ENCODE measurements around the gene ALG14.
"Not testable (repeated sequence)": the region's sequence is repeated elsewhere in the genome, so short reads cannot be mapped to it uniquely, and the experiment has no call there.

Gene ALG14

DNA sequence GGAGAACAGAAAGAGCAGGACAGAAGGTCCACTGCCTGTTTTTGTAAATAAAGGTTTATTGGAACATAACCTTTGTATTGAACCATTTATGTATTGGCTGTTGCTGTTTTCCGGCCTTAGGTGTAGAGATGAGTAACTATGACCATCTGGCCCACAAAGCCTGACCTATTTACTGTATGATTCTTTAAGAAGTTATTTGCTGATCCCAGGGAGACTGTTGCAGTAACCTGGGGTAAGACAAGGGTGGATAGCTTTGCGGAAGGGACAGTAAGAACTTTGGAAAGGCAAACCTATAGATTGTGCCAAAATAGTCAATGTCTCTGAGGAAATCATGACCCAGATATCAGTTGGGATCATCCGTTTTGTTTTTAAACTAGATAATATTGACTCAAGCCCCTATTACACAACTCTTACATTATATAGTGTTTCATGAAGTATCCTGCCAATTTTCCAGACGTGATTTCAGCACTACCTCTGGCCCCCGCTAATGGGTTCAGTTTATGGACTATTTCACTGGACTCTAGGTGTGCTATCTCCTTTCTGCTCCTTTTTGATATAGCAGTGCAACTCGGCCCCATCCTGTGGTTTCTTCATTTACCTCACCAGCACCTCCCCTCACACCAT is 23.6 kb upstream of the ALG14 start:
- TF ChIP-seq, protein P1, sequence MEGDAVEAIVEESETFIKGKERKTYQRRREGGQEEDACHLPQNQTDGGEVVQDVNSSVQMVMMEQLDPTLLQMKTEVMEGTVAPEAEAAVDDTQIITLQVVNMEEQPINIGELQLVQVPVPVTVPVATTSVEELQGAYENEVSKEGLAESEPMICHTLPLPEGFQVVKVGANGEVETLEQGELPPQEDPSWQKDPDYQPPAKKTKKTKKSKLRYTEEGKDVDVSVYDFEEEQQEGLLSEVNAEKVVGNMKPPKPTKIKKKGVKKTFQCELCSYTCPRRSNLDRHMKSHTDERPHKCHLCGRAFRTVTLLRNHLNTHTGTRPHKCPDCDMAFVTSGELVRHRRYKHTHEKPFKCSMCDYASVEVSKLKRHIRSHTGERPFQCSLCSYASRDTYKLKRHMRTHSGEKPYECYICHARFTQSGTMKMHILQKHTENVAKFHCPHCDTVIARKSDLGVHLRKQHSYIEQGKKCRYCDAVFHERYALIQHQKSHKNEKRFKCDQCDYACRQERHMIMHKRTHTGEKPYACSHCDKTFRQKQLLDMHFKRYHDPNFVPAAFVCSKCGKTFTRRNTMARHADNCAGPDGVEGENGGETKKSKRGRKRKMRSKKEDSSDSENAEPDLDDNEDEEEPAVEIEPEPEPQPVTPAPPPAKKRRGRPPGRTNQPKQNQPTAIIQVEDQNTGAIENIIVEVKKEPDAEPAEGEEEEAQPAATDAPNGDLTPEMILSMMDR (IDR thresholded peaks at IDR 0.05; ENCODE audit: borderline replicate concordance, insufficient read depth, low read depth, low read length) = no peak
- H3K4me3 ChIP-seq (ENCODE audit: low read depth, low read length) = no peak overlapping the region

DNA sequence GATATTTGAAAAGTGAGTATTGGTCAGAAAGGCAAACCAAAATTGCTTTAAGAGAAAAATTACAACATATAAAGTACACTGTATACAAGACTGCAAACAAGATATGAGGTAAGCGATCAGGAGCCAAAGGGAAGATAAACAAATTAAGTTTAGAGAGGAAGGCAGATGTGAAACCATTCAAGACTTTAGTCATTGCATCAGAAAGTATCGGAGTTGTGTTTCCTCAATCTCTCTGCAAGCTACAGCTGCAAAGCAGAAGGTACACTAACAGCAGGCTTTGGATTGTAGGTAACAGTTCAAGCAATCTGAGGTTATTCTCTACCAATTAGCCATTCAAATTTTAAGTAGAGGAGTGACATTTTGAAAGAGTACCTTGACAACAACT is 23.1 kb upstream of the ALG14 start:
- TF ChIP-seq, protein P1 (IDR thresholded peaks at IDR 0.05; ENCODE audit: borderline replicate concordance, insufficient read depth, low read depth, low read length) = no peak
- H3K4me3 ChIP-seq (ENCODE audit: low read depth, low read length) = no peak overlapping the region

DNA sequence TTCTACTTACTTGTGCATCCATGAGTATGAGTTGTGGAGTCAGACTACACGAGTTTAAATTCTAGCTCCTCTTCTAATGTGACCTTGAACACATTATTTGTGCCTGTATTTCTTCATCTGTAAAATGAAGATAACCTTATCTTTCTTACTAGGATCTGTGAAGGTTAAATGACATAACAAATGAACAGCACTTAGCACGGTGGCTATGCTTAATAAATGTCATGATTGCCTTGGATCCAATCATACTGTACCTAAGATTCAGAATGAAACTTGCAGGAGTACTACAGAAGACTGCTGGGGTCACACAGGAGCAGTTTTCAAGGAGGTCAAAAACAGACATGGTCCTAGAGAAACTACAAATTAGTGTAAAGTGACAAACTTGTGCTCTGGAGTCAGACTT is 22.2 kb upstream of the ALG14 start:
- TF ChIP-seq, protein P1 (IDR thresholded peaks at IDR 0.05; ENCODE audit: borderline replicate concordance, insufficient read depth, low read depth, low read length) = no peak
- H3K4me3 ChIP-seq (ENCODE audit: low read depth, low read length) = no peak overlapping the region

DNA sequence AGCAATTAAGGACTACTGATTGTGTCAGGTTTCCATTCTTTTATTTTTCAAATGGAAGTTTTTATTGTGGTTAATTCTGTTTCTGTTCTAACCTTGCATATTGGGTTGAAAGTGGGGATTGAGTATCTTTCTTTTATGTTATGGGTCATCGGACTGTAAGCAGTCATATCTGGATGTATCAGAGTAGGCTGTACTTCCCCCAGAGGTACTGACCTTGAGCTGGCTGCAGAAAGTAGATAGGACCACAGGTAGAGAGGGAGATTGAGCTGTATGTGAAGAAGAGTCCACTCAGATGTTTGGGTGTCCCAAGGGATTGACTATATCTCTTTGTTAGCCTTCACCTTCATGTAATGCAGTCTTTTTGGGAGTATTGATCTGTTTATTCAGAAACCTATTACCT is 20.5 kb upstream of the ALG14 start:
- TF ChIP-seq, protein P1 (IDR thresholded peaks at IDR 0.05; ENCODE audit: borderline replicate concordance, insufficient read depth, low read depth, low read length) = no peak
- no peak overlapping the region for H3K4me3 ChIP-seq (ENCODE audit: low read depth, low read length)

DNA sequence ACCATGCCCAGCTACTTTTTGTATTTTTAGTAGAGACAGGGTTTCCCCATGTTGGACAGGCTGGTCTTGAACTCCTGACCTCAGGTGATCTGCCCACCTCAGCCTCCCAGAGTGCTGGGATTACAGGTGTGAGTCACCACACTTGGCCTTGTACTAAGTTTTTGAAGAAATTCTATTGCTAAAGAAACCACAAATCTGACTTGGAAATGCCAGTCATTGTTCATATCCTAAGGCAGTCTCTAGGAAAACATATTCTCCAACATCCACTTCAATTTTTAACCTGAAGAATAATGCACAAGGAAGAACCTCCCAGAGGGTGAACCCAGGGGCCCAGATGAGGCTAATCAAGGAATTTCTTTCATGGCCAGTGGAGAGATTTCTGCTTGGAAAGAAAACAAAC is 20.1 kb upstream of the ALG14 start:
- not testable (repeated sequence) for H3K4me3 ChIP-seq (ENCODE audit: low read depth, low read length)

DNA sequence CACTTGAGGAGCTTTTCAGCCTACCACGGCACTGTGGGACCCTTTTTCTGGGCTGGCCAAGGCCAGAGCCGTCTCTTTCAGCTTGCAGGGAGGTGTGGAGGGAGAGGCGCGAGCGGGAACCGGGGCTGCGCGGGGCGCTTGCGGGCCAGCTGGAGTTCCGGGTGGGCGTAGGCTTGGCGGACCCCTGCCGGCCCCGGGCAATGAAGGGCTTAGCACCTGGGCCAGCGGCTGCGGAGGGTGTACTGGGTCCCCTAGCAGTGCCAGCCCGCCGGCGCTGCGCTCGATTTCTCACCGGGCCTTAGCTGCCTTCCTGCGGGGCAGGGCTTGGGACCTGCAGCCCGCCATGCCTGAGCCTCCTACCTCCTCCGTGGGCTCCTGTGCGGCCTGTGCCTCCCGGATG is 18.5 kb upstream of the ALG14 start:
- not testable (repeated sequence) for H3K4me3 ChIP-seq (ENCODE audit: low read depth, low read length)

DNA sequence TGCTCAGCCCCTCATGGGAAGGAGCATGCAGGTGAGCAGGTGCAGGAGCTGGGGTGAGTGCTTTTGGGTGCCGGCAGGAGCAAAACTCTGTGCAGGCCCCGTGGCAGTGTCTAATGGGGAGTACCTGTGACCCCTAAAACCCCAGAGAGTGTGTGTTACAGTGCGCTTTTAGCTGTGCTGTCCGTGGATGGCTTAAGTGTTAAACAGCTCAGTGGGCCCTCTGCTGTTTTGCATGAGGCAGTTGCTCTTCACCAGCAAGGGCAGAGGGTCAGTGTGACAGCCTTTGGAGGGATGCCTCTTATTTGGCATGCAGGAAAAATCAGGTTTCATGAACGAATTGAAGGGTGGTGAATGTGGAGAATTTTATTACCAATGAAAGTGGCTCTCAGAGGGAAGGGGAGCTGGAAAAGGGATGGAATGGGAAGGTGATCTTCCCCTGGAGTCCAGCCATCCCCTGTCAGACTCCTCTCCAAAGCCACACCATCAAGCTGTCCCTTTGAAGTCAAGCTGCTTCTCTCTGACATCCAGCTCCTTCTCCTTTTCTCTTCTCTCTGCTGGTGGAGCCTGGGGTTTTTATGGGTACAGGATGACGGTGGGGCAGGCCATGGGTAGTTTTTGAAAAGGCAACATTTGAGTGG is 17.0 kb upstream of the ALG14 start:
- TF ChIP-seq, protein P1 (IDR thresholded peaks at IDR 0.05; ENCODE audit: borderline replicate concordance, insufficient read depth, low read depth, low read length) = no peak
- H3K4me3 ChIP-seq (ENCODE audit: low read depth, low read length) = no peak overlapping the region

DNA sequence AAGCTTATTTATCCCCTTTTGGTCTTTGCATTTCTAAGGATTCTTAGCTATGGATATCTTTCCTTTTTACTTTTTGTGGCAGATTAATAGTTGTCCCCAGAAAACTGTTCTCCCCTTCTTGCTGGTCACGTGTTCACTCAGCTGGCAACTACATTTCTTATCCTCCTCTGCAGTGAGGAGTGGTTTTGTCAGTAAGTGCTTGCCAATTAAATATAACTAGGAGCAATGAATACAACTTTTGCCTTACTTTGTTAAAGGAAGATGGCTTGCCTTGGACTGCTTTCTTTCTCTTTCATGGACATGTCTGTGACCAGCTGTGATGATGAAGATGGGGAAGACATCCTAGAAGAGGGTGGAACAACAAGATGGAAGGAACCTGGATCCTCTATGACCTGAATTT is 15.6 kb upstream of the ALG14 start:
- H3K4me3 ChIP-seq (ENCODE audit: low read depth, low read length) = no peak overlapping the region
- TF ChIP-seq, protein P1 (IDR thresholded peaks at IDR 0.05; ENCODE audit: borderline replicate concordance, insufficient read depth, low read depth, low read length) = no peak
